ENCODE data around the gene HMMR. TPM values are rescaled to one million over a fixed set of nuclear protein-coding genes. Genes with fewer than 3 reads are reported as not detected.

The HMMR gene
- total and polyA plus RNA-seq, 9 of the 15 experiments (the other 6 are each of a cell fraction or from before 2014, with no cell fraction given): 74.9 to 133 (median 90.8) TPM

GRCh38 chr5:163503106-163504078, 43.0 kb downstream of the HMMR start (continued):
- TF ChIP-seq ZC3H11A (IDR thresholded peaks at IDR 0.05; ENCODE audit: low read depth, low read length): no peak
- TF ChIP-seq ATF7 (IDR thresholded peaks at IDR 0.05): peak; percentile 24; the same call in 1 of the 2 replicates
- no peak for TF ChIP-seq ILF3 (IDR thresholded peaks at IDR 0.05; ENCODE audit: borderline replicate concordance)
- TF ChIP-seq BHLHE40 (IDR thresholded peaks at IDR 0.05; ENCODE audit: low read length): peak; percentile 98
- TF ChIP-seq DNMT1 (IDR thresholded peaks at IDR 0.05): no peak
- TF ChIP-seq ARNT (IDR thresholded peaks at IDR 0.05): peak in 1 of 2 experiments; percentile 91; a peak in 2 of 4 replicates
- peak; percentile 63 for TF ChIP-seq RBM25 (IDR thresholded peaks at IDR 0.05; ENCODE audit: low read depth, low read length, severe bottlenecking)
- TF ChIP-seq NR2C2 (CRISPR knock-in tag; IDR thresholded peaks at IDR 0.05): peak; percentile 62; the same call in 1 of the 2 replicates
- peak; percentile 87 for TF ChIP-seq NR2C2 (tag; IDR thresholded peaks at IDR 0.05)
- TF ChIP-seq ZNF146 (CRISPR knock-in tag; IDR thresholded peaks at IDR 0.05; ENCODE audit: unreplicated experiment): no peak
- peak; percentile 61; the same call in 1 of the 2 replicates for TF ChIP-seq L3MBTL2 (IDR thresholded peaks at IDR 0.05)
- TF ChIP-seq, protein P1, sequence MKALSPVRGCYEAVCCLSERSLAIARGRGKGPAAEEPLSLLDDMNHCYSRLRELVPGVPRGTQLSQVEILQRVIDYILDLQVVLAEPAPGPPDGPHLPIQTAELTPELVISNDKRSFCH (CRISPR knock-in tag; IDR thresholded peaks at IDR 0.05): no peak
- TF ChIP-seq, protein P1 (tag; IDR thresholded peaks at IDR 0.05): peak; percentile 97
- TF ChIP-seq POLR2A (conservative IDR thresholded peaks at IDR 0.05): peak; percentile 65
- TF ChIP-seq SETDB1 (IDR thresholded peaks at IDR 0.05; ENCODE audit: low read length): no peak
- TF ChIP-seq HCFC1 (IDR thresholded peaks at IDR 0.05; ENCODE audit: low read depth, low read length): peak; percentile 21; the same call in 1 of the 2 replicates
- TF ChIP-seq JUN (IDR thresholded peaks at IDR 0.05; ENCODE audit: borderline replicate concordance, low read depth, low read length): 0 out of 2 replicates have a peak, but pooled peaks have one; percentile 21
- TF ChIP-seq JUN (CRISPR knock-in tag; IDR thresholded peaks at IDR 0.05; ENCODE audit: borderline replicate concordance): no peak
- no peak for TF ChIP-seq SMARCC2 (IDR thresholded peaks at IDR 0.05; ENCODE audit: low read depth)
- TF ChIP-seq ZKSCAN8 (CRISPR knock-in tag; IDR thresholded peaks at IDR 0.05): 0 out of 2 replicates have a peak, but pooled peaks have one; percentile 5
- peak; percentile 58; the same call in 1 of the 2 replicates for TF ChIP-seq SOX6 (IDR thresholded peaks at IDR 0.05)
- TF ChIP-seq HDAC2 (IDR thresholded peaks at IDR 0.05): no peak
- TF ChIP-seq ZSCAN29 (IDR thresholded peaks at IDR 0.05): no peak
- TF ChIP-seq POU5F1 (IDR thresholded peaks at IDR 0.05; ENCODE audit: borderline replicate concordance, low read depth, low read length, partially characterized antibody): no peak
- TF ChIP-seq LEF1 (IDR thresholded peaks at IDR 0.05): peak; percentile 69
- TF ChIP-seq PHTF2 (CRISPR knock-in tag; IDR thresholded peaks at IDR 0.05): no peak
- 0 out of 4 replicates have a peak, but pooled peaks of 1 of the 2 experiments have one; percentile 32 for TF ChIP-seq KDM1A (IDR thresholded peaks at IDR 0.05)
- peak; percentile 51; the same call in 1 of the 2 replicates for TF ChIP-seq BCOR (IDR thresholded peaks at IDR 0.05)
- peak; percentile 34 for TF ChIP-seq RBFOX2 (IDR thresholded peaks at IDR 0.05; ENCODE audit: low read depth, low read length)
- no peak for TF ChIP-seq TEAD1 (CRISPR knock-in tag; IDR thresholded peaks at IDR 0.05)

Data from K562 (cell line).